HG03565 (cell line): Measurements from ENCODE around the gene PARD3.

Source experiments
- ATAC-seq: cut with Tn5 transposase; IDR thresholded peaks from one replicate; pipeline ENCODE4 v1.9.1; 2021; ENCODE audit warnings: mild to moderate bottlenecking, moderate library complexity; ENCODE audit not compliant: unreplicated experiment

Gene PARD3

DNA sequence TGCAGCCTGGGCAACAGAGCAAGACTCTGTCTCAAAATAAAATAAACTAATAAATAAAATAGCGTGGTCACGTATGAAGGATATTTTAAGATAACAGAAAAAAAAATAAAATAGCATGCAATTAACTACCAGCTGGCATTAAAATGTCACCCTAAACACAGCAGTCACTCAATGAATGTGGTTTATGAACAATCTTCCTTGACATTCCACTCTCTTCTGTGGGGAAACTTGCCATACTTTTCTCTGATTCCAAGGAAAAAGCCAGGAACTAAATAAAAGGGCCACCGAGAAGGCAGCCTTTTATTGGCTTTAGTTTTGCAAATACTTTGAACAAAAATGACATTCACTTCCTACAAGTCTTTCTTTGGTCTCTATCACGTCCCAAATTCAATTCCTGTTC is 266.6 kb downstream of the PARD3 start:
- ATAC-seq, result no peak

GRCh38 chr10:34547695-34548094 is 267.4 kb downstream of the PARD3 start:
- no peak for ATAC-seq

DNA sequence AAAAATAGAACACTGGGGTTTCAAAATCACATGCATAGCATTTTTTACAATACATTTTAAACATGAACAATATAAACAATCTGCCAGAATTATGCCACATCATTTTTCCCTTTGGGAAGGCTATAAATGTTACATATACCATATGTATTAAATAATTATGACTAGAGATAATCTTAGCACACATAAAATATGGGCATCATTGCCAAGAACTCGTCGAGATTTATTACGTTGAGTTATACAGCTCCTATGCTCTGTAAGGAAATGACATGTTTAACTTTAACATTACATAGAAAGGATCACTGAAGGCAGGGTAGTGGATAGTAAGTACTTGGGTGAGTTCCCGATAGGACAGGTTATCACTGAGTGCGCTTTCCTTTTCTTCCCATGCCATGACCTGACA is 267.8 kb downstream of the PARD3 start:
- ATAC-seq, result no peak

GRCh38 chr10:34544400-34544799 is 270.7 kb downstream of the PARD3 start:
- ATAC-seq, result no peak

DNA sequence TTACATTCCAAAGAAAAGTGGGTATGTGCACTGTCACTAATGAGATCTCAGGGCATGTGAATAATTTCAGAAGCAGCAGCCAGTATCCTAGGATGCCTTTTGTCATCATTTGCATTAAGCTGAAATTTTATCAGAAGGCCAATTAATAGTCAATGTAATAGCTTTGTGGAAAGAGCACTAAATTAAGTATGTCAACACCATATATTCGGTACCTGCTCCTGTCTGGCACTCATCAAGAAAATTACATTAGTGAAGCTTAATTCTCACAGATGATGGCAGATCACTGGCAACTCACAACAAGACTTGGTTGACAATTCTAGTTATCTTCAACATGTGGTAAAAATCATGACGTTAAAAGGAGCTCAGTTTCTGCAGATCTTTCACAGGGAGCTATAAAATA is 271.4 kb downstream of the PARD3 start:
- ATAC-seq, result no peak

DNA sequence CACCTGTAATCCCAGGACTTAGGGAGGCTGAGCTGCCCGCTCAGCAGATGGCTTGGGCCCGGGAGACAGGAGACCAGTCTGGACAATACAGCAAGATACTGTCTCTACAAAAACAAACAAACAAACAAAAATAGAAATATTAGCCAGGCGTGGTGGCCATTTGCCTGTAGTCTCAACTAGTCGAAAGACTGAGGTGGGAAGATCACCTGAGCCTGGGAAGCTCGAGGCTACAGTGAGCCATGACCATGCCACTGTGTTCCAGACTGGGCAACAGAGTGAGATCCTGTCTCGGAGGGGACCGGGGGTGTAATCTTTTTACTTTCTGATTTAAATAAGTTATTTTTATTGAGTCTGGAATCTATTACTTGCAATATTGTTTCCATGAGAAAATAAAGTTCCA is 274.6 kb downstream of the PARD3 start:
- no peak for ATAC-seq

DNA sequence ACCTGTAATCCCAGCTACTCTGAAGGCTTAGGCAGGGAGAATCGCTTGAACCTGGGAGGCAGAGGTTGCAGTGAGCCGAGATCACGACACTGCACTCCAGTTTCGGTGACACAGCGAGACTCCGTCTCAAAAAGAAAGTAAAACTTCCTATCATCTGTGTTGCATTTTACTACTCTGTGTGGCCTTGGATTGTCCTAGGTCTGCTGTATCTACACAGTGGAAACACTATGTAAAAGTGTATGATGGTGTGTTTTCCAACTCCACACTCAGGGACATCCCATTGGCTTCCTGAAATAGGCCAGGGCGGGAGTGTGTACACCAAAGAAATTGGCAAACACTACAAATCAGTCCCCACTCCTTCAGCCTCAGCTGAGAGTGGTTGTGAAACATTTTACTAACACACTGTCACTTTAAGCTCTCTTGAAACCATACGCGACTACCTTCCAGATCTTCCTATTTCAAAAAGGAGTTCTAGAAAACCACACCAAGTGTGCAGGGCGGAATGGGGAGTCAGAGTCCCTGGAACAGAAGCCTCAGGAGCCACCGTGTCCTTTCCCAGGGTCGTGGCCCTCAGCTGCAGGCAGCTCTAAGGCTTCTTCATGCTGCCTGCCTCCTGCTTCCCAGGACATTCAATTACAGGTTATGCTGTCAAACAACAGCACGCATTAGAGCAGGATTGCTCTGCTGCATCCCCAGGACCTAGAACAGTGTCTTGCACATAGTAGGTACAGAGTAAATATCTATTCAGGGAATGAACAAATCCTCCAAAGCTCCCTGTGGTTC is 275.4 kb downstream of the PARD3 start:
- peak; percentile 30 for ATAC-seq

DNA sequence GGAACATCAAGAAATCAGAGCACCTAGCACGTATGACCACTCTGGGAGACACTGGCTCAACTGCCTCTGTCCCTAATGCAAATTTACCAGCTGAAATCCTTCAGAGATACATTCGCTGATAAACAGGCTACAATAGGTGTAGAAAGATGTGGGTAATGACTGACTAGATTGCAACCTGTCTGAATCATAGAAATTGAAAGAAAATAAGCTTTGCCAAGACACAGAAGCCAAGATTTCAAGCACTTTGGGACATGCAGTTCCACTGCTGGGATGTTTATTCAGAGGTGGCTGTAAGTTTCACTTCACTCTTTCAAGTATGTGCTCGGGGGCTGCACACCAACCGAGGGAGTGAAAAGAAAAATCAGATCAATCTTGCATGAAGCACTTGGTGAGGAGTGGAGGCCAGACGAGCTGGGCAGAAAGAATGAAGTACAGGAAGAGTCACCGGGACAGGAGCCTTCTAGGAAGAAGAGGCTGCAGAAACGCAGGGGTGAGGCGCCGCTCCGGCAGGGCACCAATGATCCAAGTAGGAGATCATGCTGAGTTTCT is 276.7 kb downstream of the PARD3 start:
- ATAC-seq, result no peak

DNA sequence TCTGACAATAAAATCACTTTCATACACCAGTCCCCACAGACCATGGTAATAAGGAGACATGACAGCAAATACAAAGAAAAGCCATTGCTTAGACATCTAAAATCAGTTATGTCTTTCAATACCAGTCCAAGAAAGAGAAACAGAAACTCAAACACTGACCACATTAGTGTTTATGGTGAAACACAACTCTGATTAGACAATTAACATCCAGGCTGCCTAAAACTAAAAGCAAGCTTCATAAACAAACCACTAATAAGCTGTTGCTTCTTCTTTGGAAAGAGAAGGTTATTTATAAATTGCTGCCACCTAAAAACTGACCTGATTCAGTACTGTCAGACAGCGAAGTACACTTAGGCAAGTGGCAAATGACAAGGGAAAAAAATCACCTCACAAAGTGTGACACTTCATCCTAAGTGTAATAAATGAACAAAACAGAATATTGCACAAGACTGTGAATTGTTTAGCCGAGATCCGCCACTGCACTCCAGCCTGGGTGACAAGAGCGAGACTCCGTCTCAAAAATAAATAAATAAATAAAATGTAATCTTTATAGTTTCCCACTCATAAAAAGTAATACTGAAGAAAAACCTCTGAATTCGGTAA is 277.4 kb downstream of the PARD3 start:
- peak; percentile 85 for ATAC-seq

GRCh38 chr10:34535872-34536271 is 279.2 kb downstream of the PARD3 start:
- no peak for ATAC-seq

DNA sequence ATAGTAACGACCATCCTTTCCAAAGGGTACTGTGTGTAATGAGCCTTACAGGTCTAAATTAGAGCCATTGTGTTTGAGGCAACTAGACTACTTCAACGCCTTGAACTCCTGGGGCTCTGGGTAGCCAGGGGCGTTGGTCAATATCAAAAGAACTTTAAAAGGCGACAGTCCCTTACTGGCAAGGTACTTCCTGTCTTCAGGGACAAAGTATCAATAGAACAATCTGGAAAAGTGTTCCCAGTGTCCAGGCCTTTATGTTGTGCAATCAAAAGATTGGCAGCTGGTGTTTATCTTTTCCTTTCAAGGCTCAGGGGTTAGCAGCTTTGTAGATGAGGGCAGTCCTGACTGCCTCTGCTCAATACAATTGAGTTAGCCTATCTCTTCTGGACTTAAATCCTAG is 284.3 kb downstream of the PARD3 start:
- ATAC-seq, result no peak

DNA sequence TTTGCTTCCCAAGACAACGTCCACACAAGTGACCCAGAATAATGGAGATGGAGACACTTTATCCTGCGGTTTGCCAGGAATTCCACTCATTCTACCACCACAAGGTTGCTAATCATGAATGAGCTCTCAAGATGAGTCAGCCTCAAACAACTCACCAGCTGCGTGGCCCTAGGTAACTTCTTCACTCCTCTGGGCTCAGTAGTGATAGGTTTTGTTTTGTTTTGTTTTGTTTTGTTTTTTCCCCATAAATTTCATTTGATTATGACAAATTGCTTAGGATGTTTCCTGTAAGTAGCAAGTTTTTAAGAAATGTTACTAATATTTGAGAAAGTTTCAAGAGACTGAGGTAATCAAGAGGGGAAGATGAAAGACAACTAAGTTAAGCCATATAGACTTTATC is 286.8 kb downstream of the PARD3 start:
- ATAC-seq, result no peak

GRCh38 chr10:34526758-34527730 is 288.1 kb downstream of the PARD3 start:
- ATAC-seq, result no peak

GRCh38 chr10:34526186-34526585 is 288.9 kb downstream of the PARD3 start:
- ATAC-seq, result no peak

DNA sequence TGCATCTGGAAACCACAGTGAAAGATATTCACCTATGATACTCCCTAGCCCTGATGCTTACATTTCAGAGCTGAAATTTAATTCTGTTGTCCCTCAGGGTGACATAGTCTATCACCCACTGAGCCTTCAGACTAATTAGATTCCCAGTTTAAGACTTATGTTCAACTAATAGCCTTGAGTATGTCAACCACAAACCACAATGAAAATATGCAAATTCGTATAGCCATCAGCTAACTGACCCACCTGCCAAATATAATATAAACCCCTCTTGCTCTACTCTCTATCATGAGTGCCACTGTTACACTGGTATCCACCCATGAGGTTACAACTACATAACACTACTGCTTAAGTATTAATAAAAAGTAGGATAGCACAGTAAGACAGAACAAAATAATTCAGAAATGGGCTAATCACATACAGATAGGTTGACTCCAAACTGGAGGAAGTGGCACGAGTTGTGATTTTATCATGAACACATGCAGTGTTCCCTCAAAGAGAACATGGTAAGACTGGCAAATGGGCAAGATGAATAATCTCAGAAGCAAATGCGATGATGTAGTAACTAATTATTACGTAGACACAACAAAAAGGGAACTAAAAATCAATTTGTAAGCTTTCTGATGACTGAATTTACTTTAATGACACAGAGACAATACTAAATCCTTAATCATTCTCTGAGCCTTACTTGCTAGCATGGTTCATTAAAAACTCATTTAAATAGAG is 290.6 kb downstream of the PARD3 start:
- ATAC-seq, result no peak

- no peak for ATAC-seq
Observed at GRCh38 chr10:34523017-34523767, 291.9 kb downstream of the PARD3 start.

DNA sequence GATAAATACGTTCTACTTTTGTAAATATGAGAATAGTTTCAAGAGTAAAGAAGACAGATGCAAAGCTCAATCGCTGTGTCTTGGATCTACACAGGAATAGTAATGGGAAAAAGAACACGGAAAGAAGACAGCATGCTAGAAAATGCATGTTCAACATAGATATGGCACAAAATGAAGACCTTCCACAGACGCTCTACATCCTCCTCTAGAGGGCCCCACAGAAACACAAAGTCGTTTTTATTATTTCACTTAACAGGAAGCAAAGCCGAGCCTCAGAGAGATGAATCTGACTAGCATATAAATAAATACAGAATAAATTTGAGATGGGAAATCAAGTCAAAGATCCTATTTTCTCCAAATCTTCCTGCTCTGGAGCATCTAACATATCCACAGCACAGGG is 292.6 kb downstream of the PARD3 start:
- ATAC-seq, result no peak

- ATAC-seq, result no peak
Observed at GRCh38 chr10:34520510-34520909, 294.6 kb downstream of the PARD3 start.

- no peak for ATAC-seq
Observed at GRCh38 chr10:34520084-34520483, 295.0 kb downstream of the PARD3 start.

DNA sequence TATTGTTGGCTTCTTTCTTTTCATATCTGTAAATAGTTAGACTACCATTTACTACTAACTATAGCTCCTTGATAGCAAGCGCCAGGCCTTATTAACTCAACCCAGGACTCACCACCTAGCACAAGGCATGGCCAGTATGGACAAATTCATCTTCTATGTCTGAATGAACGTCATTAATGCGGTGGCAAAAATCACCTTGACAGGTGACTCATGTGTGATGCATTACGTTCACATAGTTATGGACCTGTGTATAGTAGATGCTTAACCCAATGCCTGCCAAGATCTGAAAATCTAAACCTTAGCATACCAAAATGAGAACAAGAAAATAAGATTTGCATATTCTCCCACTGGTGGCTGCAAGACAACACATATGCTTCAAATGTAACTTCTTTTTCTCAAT is 300.8 kb downstream of the PARD3 start:
- no peak for ATAC-seq
